ENCODE results near the gene IDI1.

The IDI1 gene

GRCh38 chr10:997266-998022, 51.5 kb downstream of the IDI1 start (continued):
- TF ChIP-seq CSRNP3 (CRISPR knock-in tag; IDR thresholded peaks at IDR 0.05), result no peak
- no peak for TF ChIP-seq ZFP3 (CRISPR knock-in tag; IDR thresholded peaks at IDR 0.05)
- no peak for TF ChIP-seq ZNF8 (CRISPR knock-in tag; IDR thresholded peaks at IDR 0.05)
- no peak for TF ChIP-seq OSR1 (CRISPR knock-in tag; IDR thresholded peaks at IDR 0.05)
- TF ChIP-seq ZNF70 (CRISPR knock-in tag; IDR thresholded peaks at IDR 0.05), result no peak
- TF ChIP-seq BACH2 (CRISPR knock-in tag; IDR thresholded peaks at IDR 0.05; ENCODE audit: borderline replicate concordance), result no peak
- TF ChIP-seq SNAI2 (CRISPR knock-in tag; IDR thresholded peaks at IDR 0.05), result no peak
- no peak for TF ChIP-seq ESRRG (CRISPR knock-in tag; IDR thresholded peaks at IDR 0.05)
- TF ChIP-seq CSDC2 (CRISPR knock-in tag; IDR thresholded peaks at IDR 0.05), result no peak
- no peak for TF ChIP-seq ZFP30 (CRISPR knock-in tag; IDR thresholded peaks at IDR 0.05)
- no peak for TF ChIP-seq TOX (CRISPR knock-in tag; IDR thresholded peaks at IDR 0.05; ENCODE audit: borderline replicate concordance)

GRCh38 chr10:996031-996430, 52.9 kb downstream of the IDI1 start:
- TF ChIP-seq ISL1 (CRISPR knock-in tag; IDR thresholded peaks at IDR 0.05) (no peak), ESRRG (CRISPR knock-in tag; IDR thresholded peaks at IDR 0.05) (no peak), TCF4 (CRISPR knock-in tag; IDR thresholded peaks at IDR 0.05; ENCODE audit: borderline replicate concordance) (no peak), CREB5 (CRISPR knock-in tag; IDR thresholded peaks at IDR 0.05; ENCODE audit: low read depth) (no peak)
- no peak for ATAC-seq

GRCh38 chr10:995559-995926, 53.4 kb downstream of the IDI1 start:
- no peak for ATAC-seq
- no peak for TF ChIP-seq ZFP3 (CRISPR knock-in tag; IDR thresholded peaks at IDR 0.05)
- TF ChIP-seq CSRNP3 (CRISPR knock-in tag; IDR thresholded peaks at IDR 0.05), result no peak
- no peak for TF ChIP-seq ZNF565 (CRISPR knock-in tag; conservative IDR thresholded peaks at IDR 0.05; ENCODE audit: low read depth)
- no peak for TF ChIP-seq ARNTL (CRISPR knock-in tag; IDR thresholded peaks at IDR 0.05; ENCODE audit: borderline replicate concordance, low read depth)
- TF ChIP-seq SNAI2 (CRISPR knock-in tag; IDR thresholded peaks at IDR 0.05), result no peak
- TF ChIP-seq CREB5 (CRISPR knock-in tag; IDR thresholded peaks at IDR 0.05; ENCODE audit: low read depth), result no peak
- TF ChIP-seq ZC3H10 (CRISPR knock-in tag; IDR thresholded peaks at IDR 0.05), result no peak
- TF ChIP-seq ZNF8 (CRISPR knock-in tag; IDR thresholded peaks at IDR 0.05), result no peak
- no peak for TF ChIP-seq CSDC2 (CRISPR knock-in tag; IDR thresholded peaks at IDR 0.05)
- no peak for TF ChIP-seq BACH2 (CRISPR knock-in tag; IDR thresholded peaks at IDR 0.05; ENCODE audit: borderline replicate concordance)
- no peak for TF ChIP-seq ZNF70 (CRISPR knock-in tag; IDR thresholded peaks at IDR 0.05)
- TF ChIP-seq GLIS3 (CRISPR knock-in tag; IDR thresholded peaks at IDR 0.05), result no peak
- no peak for TF ChIP-seq PATZ1 (CRISPR knock-in tag; IDR thresholded peaks at IDR 0.05; ENCODE audit: borderline replicate concordance)
- no peak for TF ChIP-seq TCF4 (CRISPR knock-in tag; IDR thresholded peaks at IDR 0.05; ENCODE audit: borderline replicate concordance)
- TF ChIP-seq PPARA (CRISPR knock-in tag; IDR thresholded peaks at IDR 0.05; ENCODE audit: borderline replicate concordance), result no peak

Data from SK-N-SH treated with all-trans-retinoic acid at 6 μM for 48 hours (cell line).